Heart left ventricle (tissue), 16 donors: ENCODE results near the gene SEC24B. TPM values are rescaled to one million over a fixed set of nuclear protein-coding genes. Genes with fewer than 3 reads are reported as not detected.

Experiments used
- ATAC-seq, 4 donors: fragments of 200-7000 bp; cut with Tn5 transposase; one replicate each; pipeline ENCODE4 v1.9.1; 2020 to 2022; ENCODE audit warnings: moderate library complexity in 4 of 4, mild to moderate bottlenecking in 3 of 4, moderate number of reproducible peaks in 1 of 4
- DNase-seq, 5 donors: peaks; one replicate each; pipeline ENCODE4 v3.0.0-alpha.2; 2020
- H3K27ac ChIP-seq, 12 donors: fragments of 200-600 bp; sonication (generic) in 4 of 12; one replicate each; pipeline versions ENCODE4 v1.5.0 to v1.8.0; 2016 to 2022; ENCODE audit warnings: mild to moderate bottlenecking in 2 of 12
- H3K27me3 ChIP-seq, 9 donors: fragments of 200-600 bp; sonication (generic) in 2 of 9; one replicate each; pipeline versions ENCODE4 v1.5.1 to v1.8.0; 2016 to 2022; ENCODE audit warnings: mild to moderate bottlenecking in 3 of 9
- H3K36me3 ChIP-seq, 9 donors: fragments of 200-600 bp; sonication (generic) in 2 of 9; one replicate each; pipeline versions ENCODE4 v1.5.0 to v1.8.0; 2018 to 2022; ENCODE audit warnings: mild to moderate bottlenecking in 2 of 9
- H3K4me1 ChIP-seq, 12 donors: fragments of 200-600 bp; sonication (generic) in 4 of 12; one replicate each; pipeline versions ENCODE4 v1.5.0 to v1.8.0; 2016 to 2022; ENCODE audit warnings: mild to moderate bottlenecking in 3 of 12
- H3K4me3 ChIP-seq, 12 donors: fragments of 200-600 bp; sonication (generic) in 4 of 12; one replicate each; pipeline versions ENCODE4 v1.5.0 to v1.8.0; 2017 to 2022; ENCODE audit warnings: mild to moderate bottlenecking in 9 of 12, moderate library complexity in 4 of 12
- H3K9me3 ChIP-seq, 12 donors: fragments of 200-600 bp; sonication (generic) in 4 of 12; one replicate each; pipeline versions ENCODE4 v1.5.0 to v1.8.0; 2016 to 2022; ENCODE audit warnings: mild to moderate bottlenecking in 1 of 12
- POLR2A ChIP-seq, 2 donors: fragments of 450-650 bp; IDR thresholded peaks; one replicate each; pipeline ENCODE4 v1.6.1; 2017; ENCODE audit warnings: antibody characterized with exemption in 2 of 2, mild to moderate bottlenecking in 2 of 2, moderate library complexity in 2 of 2
- WGBS, 4 donors: extraction: QIAGEN DNeasy Blood & Tissue Kit in 2 of 4; methylation state at CpG; one replicate each; pipeline versions ENCODE4 v1.1.5 to v1.1.7; 2013 to 2018; 5-methylcytosine and 5-hydroxymethylcytosine counted together
- intact Hi-C, 10 donors: fragments of 100-400 bp; cut with DNase I; formaldehyde crosslinking; loops; one replicate each; pipeline versions ENCODE4 v1.11.1 to v1.14.2; 2022
- polyA plus RNA-seq, 2 donors: library from polyadenylated mRNA; stranded (reverse); fragments of 200-250 nt; gene quantifications; one replicate each; pipeline ENCODE4 v1.2.3, GENCODE V29; 2013
- total RNA-seq, 9 donors: library from RNA; depleted of rRNA in 2 of 9; stranded (reverse); fragments of >200 nt in 2 of 9; fragmentation: NEBNext Ultra II Directional in 3 of 9; extraction: Animal tissue kit (Norgen Biotek cat#: 25700) in 3 of 9; gene quantifications; one replicate each; pipeline versions ENCODE4 v1.1.0 to v1.2.4, GENCODE V29; 2016 to 2023
- TF ChIP-seq, protein P1 (sequence below), 12 donors: fragments of 200-600 bp; sonication (generic) in 4 of 12; IDR thresholded peaks; one replicate each; pipeline versions ENCODE4 v1.5.0 to v1.8.0; 2018 to 2022; ENCODE audit warnings: antibody characterized with exemption in 12 of 12, mild to moderate bottlenecking in 5 of 12
- donor health status: ischemic (EF 13 %, LVEDD 7.1; RV severe dilation, severe dysfunction).
- donor health status: healthy with polysubstance abuse.
- donor health status: DM: no; HTN: yes; CAD: no.
- donor health status: DM: no; HTN: no; CAD: no.
- donor health status: ischemic (EF 25% LVEDD 6.9; RV normal size, moderate dysfunction).
- donor health status: ischemic (EF 25% LVEDD 5.7; RV mildly dilated, moderate dysfunction).
- donor health status: healthy.
- donor health status: DM: yes; HTN: yes; CAD: no.
- donor health status: ischemic (EF 35%, LVEDD 5.7; RV mildly dilated, moderate dysfunction).
- donor health status: nonischemic (EF 11% LVEDD 7.7; RV severe dilation, severe dysfunction).
- donor health status: DM: yes; HTN: yes; CAD: no.
- donor health status: PGD.
- donor health status: ischemic (EF 29% LVEDD 5.4; RV normal size, mild dysfunction).
- donor health status: nonischemic (EF 23%, LVEDD 6.1; RV moderate dilation, normal function).

Gene SEC24B
- total and polyA plus RNA-seq, 11 donors: 5.8 to 34.8 (median 25.2) TPM

GRCh38 chr4:109389369-109390114, 44.1 kb upstream of the SEC24B start:
- peak in 1 of 5 donors; percentile 45 for DNase-seq
- 32 to 41% (median 33%) methylated on average over 7 of the region's 7 CpGs for WGBS, 4 donors
- H3K9me3 ChIP-seq: no peaks in the 10 kb centered on the region
- intact Hi-C loops: no loop called here
- H3K4me1 ChIP-seq: peaks cover 0 to 13% (median 5%) of the 10 kb centered on the region in 12 donors
- H3K27me3 ChIP-seq: no peaks in the 10 kb centered on the region
- no peak overlapping the region for H3K4me3 ChIP-seq
- no peak for TF ChIP-seq POLR2A (IDR thresholded peaks at IDR 0.05)
- TF ChIP-seq, protein P1, sequence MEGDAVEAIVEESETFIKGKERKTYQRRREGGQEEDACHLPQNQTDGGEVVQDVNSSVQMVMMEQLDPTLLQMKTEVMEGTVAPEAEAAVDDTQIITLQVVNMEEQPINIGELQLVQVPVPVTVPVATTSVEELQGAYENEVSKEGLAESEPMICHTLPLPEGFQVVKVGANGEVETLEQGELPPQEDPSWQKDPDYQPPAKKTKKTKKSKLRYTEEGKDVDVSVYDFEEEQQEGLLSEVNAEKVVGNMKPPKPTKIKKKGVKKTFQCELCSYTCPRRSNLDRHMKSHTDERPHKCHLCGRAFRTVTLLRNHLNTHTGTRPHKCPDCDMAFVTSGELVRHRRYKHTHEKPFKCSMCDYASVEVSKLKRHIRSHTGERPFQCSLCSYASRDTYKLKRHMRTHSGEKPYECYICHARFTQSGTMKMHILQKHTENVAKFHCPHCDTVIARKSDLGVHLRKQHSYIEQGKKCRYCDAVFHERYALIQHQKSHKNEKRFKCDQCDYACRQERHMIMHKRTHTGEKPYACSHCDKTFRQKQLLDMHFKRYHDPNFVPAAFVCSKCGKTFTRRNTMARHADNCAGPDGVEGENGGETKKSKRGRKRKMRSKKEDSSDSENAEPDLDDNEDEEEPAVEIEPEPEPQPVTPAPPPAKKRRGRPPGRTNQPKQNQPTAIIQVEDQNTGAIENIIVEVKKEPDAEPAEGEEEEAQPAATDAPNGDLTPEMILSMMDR (IDR thresholded peaks at IDR 0.05): no peak
- no peaks in the 10 kb centered on the region for H3K36me3 ChIP-seq
- peak overlapping the region in 1 of 12 donors; percentile 18 for H3K27ac ChIP-seq
- ATAC-seq: peak in 3 of 4 donors; percentile 52 to 75 (median 72)

DNA sequence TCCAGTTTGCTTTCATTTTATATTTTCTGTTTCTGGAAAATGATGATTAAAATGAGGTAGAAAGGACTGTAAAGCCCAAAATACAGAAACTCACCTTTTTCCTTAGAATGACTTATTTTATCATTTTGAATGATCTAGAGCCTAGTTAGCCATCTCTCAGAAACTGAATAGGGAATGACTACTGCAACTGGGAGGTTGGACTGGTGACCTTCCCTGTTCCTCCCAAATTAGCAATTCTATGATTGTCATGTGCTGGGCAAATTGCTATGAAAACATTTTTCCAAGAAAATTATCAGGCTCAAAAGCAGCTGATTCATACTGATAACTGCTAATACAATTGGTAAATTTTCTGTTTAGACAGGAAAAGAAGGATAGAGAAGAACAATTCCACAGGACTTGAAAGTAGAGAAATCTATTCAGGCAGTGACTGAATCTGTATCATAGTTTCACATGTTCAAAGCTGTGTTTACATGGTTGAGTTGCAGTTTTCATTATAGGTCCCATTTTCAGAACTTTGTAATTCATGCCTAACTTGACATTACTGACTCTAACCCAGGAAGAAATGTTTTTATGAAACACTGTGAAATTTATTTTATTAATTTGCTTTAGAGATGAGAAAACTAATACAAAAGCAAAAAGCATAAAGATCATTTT, 43.4 kb upstream of the SEC24B start:
- no peak overlapping the region for H3K27ac ChIP-seq

GRCh38 chr4:109395694-109396093, 37.9 kb upstream of the SEC24B start:
- ATAC-seq (no peak), DNase-seq (no peak)
- Histone ChIP-seq H3K4me3 (no peak overlapping the region), H3K36me3 (no peaks in the 10 kb centered on the region), H3K27me3 (no peaks in the 10 kb centered on the region), H3K27ac (no peak overlapping the region), H3K4me1 (no peaks in the 10 kb centered on the region), H3K9me3 (no peaks in the 10 kb centered on the region)
- no peak for TF ChIP-seq POLR2A (IDR thresholded peaks at IDR 0.05)
- TF ChIP-seq, protein P1 (IDR thresholded peaks at IDR 0.05): no peak
- intact Hi-C loops: loop anchor here in 1 of 10 donors (5.0 kb wide), 1 partner anchor 553 kb away; no protein-coding TSS in a partner anchor
- 76 to 83% (median 79%) methylated on average over 9 to 10 of the region's 10 CpGs for whole genome bisulfite sequencing, 4 donors

More for the DNA sequence above, 43.4 kb upstream of the SEC24B start:
- no peak for TF ChIP-seq POLR2A (IDR thresholded peaks at IDR 0.05)
- TF ChIP-seq, protein P1 (IDR thresholded peaks at IDR 0.05): no peak
- no peaks in the 10 kb centered on the region for H3K27me3 ChIP-seq
- ATAC-seq (no peak), DNase-seq (no peak)
- no peaks in the 10 kb centered on the region for H3K9me3 ChIP-seq
- peaks cover 0 to 11% (median 5%) of the 10 kb centered on the region in 12 donors for H3K4me1 ChIP-seq
- intact Hi-C loops: no loop called here
- H3K4me3 ChIP-seq: no peak overlapping the region
- H3K36me3 ChIP-seq: no peaks in the 10 kb centered on the region

DNA sequence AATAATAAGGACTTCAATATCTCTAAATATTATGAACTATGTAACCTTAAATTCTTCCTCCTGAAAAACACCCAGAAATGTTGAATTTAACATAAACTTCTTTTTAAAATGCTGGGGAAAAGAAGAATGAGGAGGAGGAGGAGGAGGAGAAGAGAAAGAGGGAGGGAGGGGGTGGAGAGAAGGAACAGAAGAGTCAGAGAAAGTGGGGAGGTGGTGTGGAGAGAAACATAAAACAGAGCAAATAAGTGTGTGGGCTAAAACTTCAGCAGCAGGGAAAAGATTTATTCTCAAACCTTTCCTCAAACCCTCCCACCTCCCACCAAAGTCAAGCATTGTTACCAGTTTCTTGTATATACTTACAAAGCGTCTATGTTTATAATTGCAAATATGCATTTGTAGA, 34.7 kb upstream of the SEC24B start:
- intact Hi-C loops: loop anchor here in 1 of 10 donors (5.0 kb wide), 1 partner anchor 557 kb away; no protein-coding TSS in a partner anchor
- 93 to 98% (median 97%) methylated on average over 1 of the region's 1 CpG for WGBS, 4 donors

More for the DNA sequence above, 34.7 kb upstream of the SEC24B start:
- Histone ChIP-seq H3K27ac (no peak overlapping the region), H3K36me3 (no peaks in the 10 kb centered on the region), H3K4me1 (no peaks in the 10 kb centered on the region), H3K4me3 (no peak overlapping the region), H3K9me3 (no peaks in the 10 kb centered on the region), H3K27me3 (no peaks in the 10 kb centered on the region)
- DNase-seq (no peak), ATAC-seq (no peak)
- TF ChIP-seq, protein P1 (IDR thresholded peaks at IDR 0.05): no peak
- TF ChIP-seq POLR2A (IDR thresholded peaks at IDR 0.05): no peak
